Body of pancreas (tissue), 4 donors: ENCODE results near the gene PRUNE2.

Experiments used
- POLR2A ChIP-seq, 3 donors: fragments of 450-650 bp; IDR thresholded peaks; one replicate each; pipeline ENCODE4 v1.6.1; 2016; ENCODE audit warnings: antibody characterized with exemption in 3 of 3, mild to moderate bottlenecking in 2 of 3
- TF ChIP-seq, protein P1 (sequence below), 7 experiments: fragments of 450-650 bp in 4 of 7; fragments of 200-600 bp in 3 of 7; sonication (generic) in 3 of 7; IDR thresholded peaks; one replicate each; pipeline ENCODE4 v1.5.1; 2016 to 2019; ENCODE audit warnings: antibody characterized with exemption in 7 of 7

DNA sequence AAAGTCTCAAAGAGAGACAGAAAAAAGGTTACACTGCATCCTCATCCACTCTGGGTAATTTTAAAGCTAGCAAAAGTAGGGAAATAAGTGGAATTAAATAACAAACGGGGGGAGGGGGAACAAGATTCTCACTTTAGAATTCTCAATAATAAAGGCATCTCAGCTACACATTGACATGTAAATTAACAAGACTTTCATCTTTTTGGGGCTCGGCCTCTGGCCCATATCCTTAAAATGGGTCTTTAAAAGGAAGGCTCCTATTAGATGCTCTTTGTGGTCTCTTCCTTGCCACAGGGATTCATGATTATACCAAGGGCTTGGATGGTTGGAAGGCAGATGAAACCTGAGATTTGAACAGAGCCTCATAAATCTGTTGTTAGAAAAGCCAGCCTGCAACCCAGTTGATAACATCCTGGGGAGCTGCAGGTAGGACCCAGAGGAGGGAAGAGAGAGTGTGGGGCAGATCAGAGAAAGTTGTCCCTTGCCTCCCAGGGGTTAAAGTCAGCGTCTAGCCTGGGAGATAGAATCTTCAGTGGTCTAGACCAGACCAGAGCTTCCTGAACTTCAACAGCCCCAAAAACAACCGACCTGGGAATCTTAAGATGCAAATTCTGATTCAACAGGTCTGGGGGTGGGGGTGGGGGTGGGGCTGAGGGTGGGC is 311.0 kb downstream of the PRUNE2 start:
- no peak for TF ChIP-seq POLR2A (IDR thresholded peaks at IDR 0.05)
- TF ChIP-seq, protein P1, sequence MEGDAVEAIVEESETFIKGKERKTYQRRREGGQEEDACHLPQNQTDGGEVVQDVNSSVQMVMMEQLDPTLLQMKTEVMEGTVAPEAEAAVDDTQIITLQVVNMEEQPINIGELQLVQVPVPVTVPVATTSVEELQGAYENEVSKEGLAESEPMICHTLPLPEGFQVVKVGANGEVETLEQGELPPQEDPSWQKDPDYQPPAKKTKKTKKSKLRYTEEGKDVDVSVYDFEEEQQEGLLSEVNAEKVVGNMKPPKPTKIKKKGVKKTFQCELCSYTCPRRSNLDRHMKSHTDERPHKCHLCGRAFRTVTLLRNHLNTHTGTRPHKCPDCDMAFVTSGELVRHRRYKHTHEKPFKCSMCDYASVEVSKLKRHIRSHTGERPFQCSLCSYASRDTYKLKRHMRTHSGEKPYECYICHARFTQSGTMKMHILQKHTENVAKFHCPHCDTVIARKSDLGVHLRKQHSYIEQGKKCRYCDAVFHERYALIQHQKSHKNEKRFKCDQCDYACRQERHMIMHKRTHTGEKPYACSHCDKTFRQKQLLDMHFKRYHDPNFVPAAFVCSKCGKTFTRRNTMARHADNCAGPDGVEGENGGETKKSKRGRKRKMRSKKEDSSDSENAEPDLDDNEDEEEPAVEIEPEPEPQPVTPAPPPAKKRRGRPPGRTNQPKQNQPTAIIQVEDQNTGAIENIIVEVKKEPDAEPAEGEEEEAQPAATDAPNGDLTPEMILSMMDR (IDR thresholded peaks at IDR 0.05): no peak
